Measurements from ENCODE around the gene MED16. TPM values are rescaled to one million over a fixed set of nuclear protein-coding genes. Genes with fewer than 3 reads are reported as not detected.
"Not testable (repeated sequence)": the region's sequence is repeated elsewhere in the genome, so short reads cannot be mapped to it uniquely, and the experiment has no call there.

The MED16 gene
- total RNA-seq, 4 donors from 2014 or later = 26.3 to 50.9 (median 37.2) TPM

GRCh38 chr19:844546-844971 lies 48.4 kb downstream of the MED16 start:
- intact Hi-C loops (cut with DNase I) = no loop called here
- H3K27me3 ChIP-seq = peaks cover 0 to 87% (median 35%) of the 10 kb centered on the region in 4 donors
- no peak overlapping the region for H3K4me3 ChIP-seq
- H3K9me3 ChIP-seq = no peaks in the 10 kb centered on the region
- no peaks in the 10 kb centered on the region for H3K36me3 ChIP-seq
- no peak for DNase-seq (ENCODE audit: extremely low spot score)
- TF ChIP-seq POLR2AphosphoS5 (IDR thresholded peaks at IDR 0.05) = no peak
- no peak for TF ChIP-seq EP300 (IDR thresholded peaks at IDR 0.05)
- TF ChIP-seq POLR2A (IDR thresholded peaks at IDR 0.05; ENCODE audit: low read depth) = no peak
- no peak for TF ChIP-seq CTCF (IDR thresholded peaks at IDR 0.05)
- WGBS = 30% methylated on average over 10 of the region's 11 CpGs
- no peak overlapping the region for H3K27ac ChIP-seq (replicated peaks in 1 of 4)
- H3K4me1 ChIP-seq = peaks cover 13 to 35% (median 29%) of the 10 kb centered on the region in 4 donors

- no peak for TF ChIP-seq POLR2AphosphoS5 (IDR thresholded peaks at IDR 0.05)
- TF ChIP-seq CTCF (IDR thresholded peaks at IDR 0.05) = no peak
- no peak for TF ChIP-seq POLR2A (IDR thresholded peaks at IDR 0.05; ENCODE audit: low read depth)
- TF ChIP-seq EP300 (IDR thresholded peaks at IDR 0.05) = no peak
- H3K4me1 ChIP-seq = peaks cover 13 to 35% (median 27%) of the 10 kb centered on the region in 4 donors
- intact Hi-C loops (cut with DNase I) = no loop called here
- H3K4me3 ChIP-seq = peak overlapping the region; percentile 31 to 42 (median 34)
- 21% methylated on average over 2 of the region's 70 CpGs for WGBS
- H3K27me3 ChIP-seq = peaks cover 0 to 93% (median 35%) of the 10 kb centered on the region in 4 donors
- no peaks in the 10 kb centered on the region for H3K9me3 ChIP-seq
- no peak overlapping the region for H3K27ac ChIP-seq (replicated peaks in 1 of 4)
- DNase-seq (ENCODE audit: extremely low spot score) = no peak
- no peaks in the 10 kb centered on the region for H3K36me3 ChIP-seq
Measured at GRCh38 chr19:843836-844545, 49.0 kb downstream of the MED16 start.

- H3K36me3 ChIP-seq = no peaks in the 10 kb centered on the region
- WGBS = 8% methylated on average over 12 of the region's 46 CpGs
- intact Hi-C loops (cut with DNase I) = no loop called here
- DNase-seq (ENCODE audit: extremely low spot score) = no peak
- H3K4me1 ChIP-seq = peaks cover 13 to 30% (median 23%) of the 10 kb centered on the region in 4 donors
- TF ChIP-seq CTCF (IDR thresholded peaks at IDR 0.05) (peak in 1 of 3 experiments; percentile 3), POLR2AphosphoS5 (IDR thresholded peaks at IDR 0.05) (no peak), POLR2A (IDR thresholded peaks at IDR 0.05; ENCODE audit: low read depth) (no peak), EP300 (IDR thresholded peaks at IDR 0.05) (no peak)
- H3K4me3 ChIP-seq = peak overlapping the region; percentile 31 to 42 (median 34)
- no peaks in the 10 kb centered on the region for H3K9me3 ChIP-seq
- peaks cover 0 to 96% (median 35%) of the 10 kb centered on the region in 4 donors for H3K27me3 ChIP-seq
- no peak overlapping the region for H3K27ac ChIP-seq (replicated peaks in 1 of 4)
Measured at GRCh38 chr19:843180-843835, 49.7 kb downstream of the MED16 start.

GRCh38 chr19:842802-843179 lies 50.2 kb downstream of the MED16 start:
- H3K27ac ChIP-seq (replicated peaks in 1 of 4); intact Hi-C loops (cut with DNase I); H3K9me3 ChIP-seq; H3K36me3 ChIP-seq; DNase-seq (ENCODE audit: extremely low spot score): not testable (repeated sequence)
- WGBS = 82% methylated on average over 7 of the region's 7 CpGs
- Histone ChIP-seq H3K27me3 (peaks cover 0 to 97% (median 35%) of the 10 kb centered on the region in 4 donors), H3K4me1 (peaks cover 12 to 25% (median 18%) of the 10 kb centered on the region in 4 donors), H3K4me3 (peak overlapping the region in 1 of 4 donors; percentile 31)

GRCh38 chr19:840519-841206 lies 52.3 kb downstream of the MED16 start, which contains the start of gene PRTN3:
PRTN3 (plus strand) TSS chr19:840999; CDS start chr19:841009, 10 bp downstream.
- no peak for DNase-seq (ENCODE audit: extremely low spot score)
- Histone ChIP-seq H3K4me1 (peaks cover 8 to 19% (median 13%) of the 10 kb centered on the region in 4 donors), H3K9me3 (no peaks in the 10 kb centered on the region), H3K27me3 (peaks cover 0 to 90% (median 27%) of the 10 kb centered on the region in 4 donors), H3K36me3 (no peaks in the 10 kb centered on the region), H3K27ac (replicated peaks in 1 of 4) (no peak within 1 kb of the TSS), H3K4me3 (no peak within 1 kb of the TSS)
- intact Hi-C loops (cut with DNase I) = no loop called here
- no peak for TF ChIP-seq POLR2AphosphoS5 (IDR thresholded peaks at IDR 0.05)
- no peak for TF ChIP-seq EP300 (IDR thresholded peaks at IDR 0.05)
- TF ChIP-seq CTCF (IDR thresholded peaks at IDR 0.05) = no peak
- TF ChIP-seq POLR2A (IDR thresholded peaks at IDR 0.05; ENCODE audit: low read depth) = no peak
- WGBS = 70% methylated on average over 5 of the region's 24 CpGs
